OCI-LY3 (cell line): ENCODE results near the gene YPEL1.

Experiments used
- EZH2phosphoT487 ChIP-seq: fragments of 200-600 bp; shearing (Covaris generic); IDR thresholded peaks from 2 replicates; pipeline ENCODE4 v1.6.1; 2018; ENCODE audit warnings: antibody characterized with exemption, mixed run types, low read depth
- TF ChIP-seq, protein P1 (sequence below): fragments of 200-600, 300-600 bp; sonication (generic); IDR thresholded peaks from 2 replicates; pipeline ENCODE4 v1.5.1; 2014; ENCODE audit warnings: antibody characterized with exemption, low read length, low read depth

DNA sequence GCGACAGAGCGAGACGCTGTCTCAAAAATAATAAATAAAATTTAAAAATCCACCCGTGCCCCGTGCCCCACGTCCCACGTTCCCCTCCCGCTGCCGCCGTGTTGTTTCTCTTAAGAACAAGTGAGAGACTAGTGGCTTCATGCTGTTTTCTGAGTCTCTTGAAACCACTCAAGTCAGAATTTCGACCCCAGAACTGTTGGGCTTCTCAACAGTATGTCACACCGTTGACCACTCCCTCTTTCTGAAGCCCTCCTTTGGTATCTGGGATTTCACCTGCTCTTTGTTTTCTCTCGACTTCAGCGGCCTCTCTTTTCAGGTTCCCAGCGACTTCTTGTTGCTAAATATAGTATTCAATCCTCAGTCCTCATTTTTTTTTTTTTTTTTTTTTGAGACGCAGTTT lies 68.8 kb downstream of the YPEL1 start:
- TF ChIP-seq, protein P1, sequence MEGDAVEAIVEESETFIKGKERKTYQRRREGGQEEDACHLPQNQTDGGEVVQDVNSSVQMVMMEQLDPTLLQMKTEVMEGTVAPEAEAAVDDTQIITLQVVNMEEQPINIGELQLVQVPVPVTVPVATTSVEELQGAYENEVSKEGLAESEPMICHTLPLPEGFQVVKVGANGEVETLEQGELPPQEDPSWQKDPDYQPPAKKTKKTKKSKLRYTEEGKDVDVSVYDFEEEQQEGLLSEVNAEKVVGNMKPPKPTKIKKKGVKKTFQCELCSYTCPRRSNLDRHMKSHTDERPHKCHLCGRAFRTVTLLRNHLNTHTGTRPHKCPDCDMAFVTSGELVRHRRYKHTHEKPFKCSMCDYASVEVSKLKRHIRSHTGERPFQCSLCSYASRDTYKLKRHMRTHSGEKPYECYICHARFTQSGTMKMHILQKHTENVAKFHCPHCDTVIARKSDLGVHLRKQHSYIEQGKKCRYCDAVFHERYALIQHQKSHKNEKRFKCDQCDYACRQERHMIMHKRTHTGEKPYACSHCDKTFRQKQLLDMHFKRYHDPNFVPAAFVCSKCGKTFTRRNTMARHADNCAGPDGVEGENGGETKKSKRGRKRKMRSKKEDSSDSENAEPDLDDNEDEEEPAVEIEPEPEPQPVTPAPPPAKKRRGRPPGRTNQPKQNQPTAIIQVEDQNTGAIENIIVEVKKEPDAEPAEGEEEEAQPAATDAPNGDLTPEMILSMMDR = no peak
- TF ChIP-seq EZH2phosphoT487 = no peak
